Uterine smooth muscle cell (primary cell): ENCODE measurements around the gene EGR1. TPM values are rescaled to one million over a fixed set of nuclear protein-coding genes. Genes with fewer than 3 reads are reported as not detected.

ENCODE experiments used
- total RNA-seq: library from RNA; depleted of rRNA; stranded (reverse); fragments of >200 nt; gene quantifications from 2 replicates; pipeline ENCODE4 v1.2.3, GENCODE V29; 2014

Gene EGR1
- total RNA-seq: 3.6 and 6.2 TPM in 2 replicates

DNA sequence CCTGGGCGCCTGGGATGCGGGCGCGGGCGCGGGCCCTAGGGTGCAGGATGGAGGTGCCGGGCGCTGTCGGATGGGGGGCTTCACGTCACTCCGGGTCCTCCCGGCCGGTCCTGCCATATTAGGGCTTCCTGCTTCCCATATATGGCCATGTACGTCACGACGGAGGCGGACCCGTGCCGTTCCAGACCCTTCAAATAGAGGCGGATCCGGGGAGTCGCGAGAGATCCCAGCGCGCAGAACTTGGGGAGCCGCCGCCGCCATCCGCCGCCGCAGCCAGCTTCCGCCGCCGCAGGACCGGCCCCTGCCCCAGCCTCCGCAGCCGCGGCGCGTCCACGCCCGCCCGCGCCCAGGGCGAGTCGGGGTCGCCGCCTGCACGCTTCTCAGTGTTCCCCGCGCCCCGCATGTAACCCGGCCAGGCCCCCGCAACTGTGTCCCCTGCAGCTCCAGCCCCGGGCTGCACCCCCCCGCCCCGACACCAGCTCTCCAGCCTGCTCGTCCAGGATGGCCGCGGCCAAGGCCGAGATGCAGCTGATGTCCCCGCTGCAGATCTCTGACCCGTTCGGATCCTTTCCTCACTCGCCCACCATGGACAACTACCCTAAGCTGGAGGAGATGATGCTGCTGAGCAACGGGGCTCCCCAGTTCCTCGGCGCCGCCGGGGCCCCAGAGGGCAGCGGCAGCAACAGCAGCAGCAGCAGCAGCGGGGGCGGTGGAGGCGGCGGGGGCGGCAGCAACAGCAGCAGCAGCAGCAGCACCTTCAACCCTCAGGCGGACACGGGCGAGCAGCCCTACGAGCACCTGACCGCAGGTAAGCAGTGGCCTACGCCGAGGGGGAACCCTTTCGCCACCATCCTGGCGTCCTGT is at the start of gene EGR1:
Gene EGR1 (plus strand): TSS at position 219 of the 864 bp plus-strand sequence. CDS start 283 bp downstream, at position 502.

GRCh38 chr5:138438724-138439476 is 26.4 kb upstream of the EGR1 start, which contains the start of gene REEP2:
Gene REEP2, plus strand, starts transcription at chr5:138439057. Its CDS starts 152 bp downstream, at chr5:138439209.

Other genes with a start within 250 kb of the EGR1 start
- gene GFRA3, start 190.9 kb upstream of the EGR1 start, total RNA-seq: not detected in 2 replicates
- 3.4 and 22.4 TPM in 2 replicates for gene CDC25C, start 133.7 kb upstream of the EGR1 start, total RNA-seq
- gene FAM53C, start 127.2 kb upstream of the EGR1 start, total RNA-seq: 24.0 and 26.9 TPM in 2 replicates
- 39.5 and 44.4 TPM in 2 replicates for gene KDM3B, start 112.8 kb upstream of the EGR1 start, total RNA-seq
- 12.0 and 24.2 TPM in 2 replicates for gene REEP2, start 26.4 kb upstream of the EGR1 start, total RNA-seq
- 129 and 177 TPM in 2 replicates for gene ETF1, start 77.8 kb downstream of the EGR1 start, total RNA-seq
- 644 and 729 TPM in 2 replicates for gene HSPA9, start 109.9 kb downstream of the EGR1 start, total RNA-seq